GM12865 (cell line): Measurements from ENCODE around the gene MYO1B.

Source experiments
- DNase-seq: peaks from one replicate; pipeline ENCODE4 v3.0.0; 2010; ENCODE audit warnings: low read depth
- H3K4me3 ChIP-seq: 2 replicates; pipeline ENCODE4 v1.5.1; 2011; ENCODE audit warnings: mild to moderate bottlenecking, low read depth, low read length, control low read depth
- CTCF ChIP-seq: IDR thresholded peaks from 2 replicates; pipeline ENCODE4 v1.5.1; 2011; ENCODE audit warnings: low read length, control low read depth, low read depth, inconsistent platforms; ENCODE audit not compliant: insufficient read depth; ENCODE audit errors: missing control alignments

The MYO1B gene

GRCh38 chr2:191335875-191336464, 90.8 kb downstream of the MYO1B start:
- DNase-seq, result no peak
- no peak for TF ChIP-seq CTCF
- H3K4me3 ChIP-seq, result no peak overlapping the region

GRCh38 chr2:191341436-191341835, 96.2 kb downstream of the MYO1B start:
- no peak for DNase-seq
- H3K4me3 ChIP-seq, result no peak overlapping the region
- no peak for TF ChIP-seq CTCF

- TF ChIP-seq CTCF, result no peak
- DNase-seq, result no peak
Measured at GRCh38 chr2:191343796-191344338, 98.7 kb downstream of the MYO1B start.

GRCh38 chr2:191345788-191346187, 100.6 kb downstream of the MYO1B start:
- TF ChIP-seq CTCF, result no peak
- no peak for DNase-seq

More at GRCh38 chr2:191343796-191344338, 98.7 kb downstream of the MYO1B start:
- H3K4me3 ChIP-seq, result no peak overlapping the region

GRCh38 chr2:191347154-191347553, 102.0 kb downstream of the MYO1B start:
- TF ChIP-seq CTCF, result no peak
- DNase-seq, result no peak
- no peak overlapping the region for H3K4me3 ChIP-seq

More at GRCh38 chr2:191345788-191346187, 100.6 kb downstream of the MYO1B start:
- no peak overlapping the region for H3K4me3 ChIP-seq

- TF ChIP-seq CTCF, result no peak
- DNase-seq, result no peak
- H3K4me3 ChIP-seq, result no peak overlapping the region
Measured at GRCh38 chr2:191347881-191348280, 102.7 kb downstream of the MYO1B start.

GRCh38 chr2:191349990-191350389, 104.8 kb downstream of the MYO1B start:
- no peak for DNase-seq
- H3K4me3 ChIP-seq, result no peak overlapping the region
- TF ChIP-seq CTCF, result no peak
